ENCODE measurements around the gene SLC39A7. TPM values are rescaled to one million over a fixed set of nuclear protein-coding genes. Genes with fewer than 3 reads are reported as not detected.

Gene SLC39A7
- total and polyA plus RNA-seq, 12 donors, result 25.8 to 178 (median 53.1) TPM

GRCh38 chr6:33213166-33213988 is 12.7 kb downstream of the SLC39A7 start:
- peaks cover 0 to 16% (median 0%) of the 10 kb centered on the region in 7 donors for H3K27me3 ChIP-seq
- peak; percentile 35 to 79 (median 58) for ATAC-seq
- H3K4me3 ChIP-seq, result peak overlapping the region; percentile 37 to 70 (median 55)
- no peaks in the 10 kb centered on the region for H3K9me3 ChIP-seq
- intact Hi-C loops (cut with DNase I), result loop anchor here in 1 of 10 donors (5.0 kb wide), 1 partner anchor 34 kb away; no protein-coding TSS in a partner anchor
- no peak for TF ChIP-seq CTCF (IDR thresholded peaks at IDR 0.05)
- no peak for DNase-seq
- peak overlapping the region in 8 of 10 donors; percentile 13 to 72 (median 32) for H3K27ac ChIP-seq
- 0 to 1% methylated on average over 43 of the region's 43 CpGs for WGBS, 2 donors
- peaks cover 0 to 31% (median 11%) of the 10 kb centered on the region in 9 donors for H3K36me3 ChIP-seq
- H3K4me1 ChIP-seq, result peaks cover 2 to 35% (median 21%) of the 10 kb centered on the region in 9 donors

- peak in 6 of 8 donors; percentile 4 to 23 (median 6) for ATAC-seq
- Histone ChIP-seq H3K4me1 (peaks cover 2 to 31% (median 17%) of the 10 kb centered on the region in 9 donors), H3K36me3 (peaks cover 0 to 31% (median 11%) of the 10 kb centered on the region in 9 donors), H3K9me3 (no peaks in the 10 kb centered on the region), H3K4me3 (peak overlapping the region; percentile 37 to 70 (median 55)), H3K27ac (peak overlapping the region in 5 of 10 donors; percentile 22 to 72 (median 61)), H3K27me3 (peaks cover 0 to 16% (median 0%) of the 10 kb centered on the region in 7 donors)
- intact Hi-C loops (cut with DNase I), result loop anchor here in 1 of 10 donors (5.0 kb wide), 1 partner anchor 33 kb away; no protein-coding TSS in a partner anchor
- WGBS, 2 donors, result 20 to 21% methylated on average over 9 of the region's 9 CpGs
- no peak for DNase-seq
- no peak for TF ChIP-seq CTCF (IDR thresholded peaks at IDR 0.05)
Observed at GRCh38 chr6:33213989-33214335, 13.3 kb downstream of the SLC39A7 start.

- no peak for ATAC-seq
- Histone ChIP-seq H3K27me3 (peaks cover 0 to 16% (median 6%) of the 10 kb centered on the region in 7 donors), H3K4me3 (no peak overlapping the region), H3K27ac (no peak overlapping the region), H3K36me3 (peaks cover 0 to 18% (median 0%) of the 10 kb centered on the region in 9 donors), H3K9me3 (no peaks in the 10 kb centered on the region), H3K4me1 (peaks cover 0 to 26% (median 14%) of the 10 kb centered on the region in 9 donors)
- 76 to 82% methylated on average over 9 of the region's 9 CpGs for WGBS, 2 donors
- no peak for TF ChIP-seq CTCF (IDR thresholded peaks at IDR 0.05)
- intact Hi-C loops (cut with DNase I), result loop anchor here in 1 of 10 donors (5.0 kb wide), 1 partner anchor 213 kb away; no protein-coding TSS in a partner anchor
- no peak for DNase-seq
Observed at GRCh38 chr6:33215271-33216116, 14.8 kb downstream of the SLC39A7 start.

GRCh38 chr6:33216117-33216649 is 15.5 kb downstream of the SLC39A7 start:
- Histone ChIP-seq H3K4me3 (no peak overlapping the region), H3K27me3 (peaks cover 0 to 21% (median 10%) of the 10 kb centered on the region in 7 donors), H3K9me3 (no peaks in the 10 kb centered on the region), H3K4me1 (peaks cover 0 to 26% (median 14%) of the 10 kb centered on the region in 9 donors), H3K36me3 (peaks cover 0 to 11% (median 0%) of the 10 kb centered on the region in 9 donors), H3K27ac (no peak overlapping the region)
- no peak for TF ChIP-seq CTCF (IDR thresholded peaks at IDR 0.05)
- DNase-seq, result no peak
- WGBS, 2 donors, result 88 to 91% methylated on average over 4 of the region's 4 CpGs
- no peak for ATAC-seq
- intact Hi-C loops (cut with DNase I), result loop anchor here in 1 of 10 donors (5.0 kb wide), 1 partner anchor 214 kb away; no protein-coding TSS in a partner anchor

All from heart right ventricle (tissue), 16 donors.